ENCODE data around the gene WLS.
"Not testable (repeated sequence)": the region's sequence is repeated elsewhere in the genome, so short reads cannot be mapped to it uniquely, and the experiment has no call there.

The WLS gene

GRCh38 chr1:68232289-68233148 is at the start of gene WLS:
Gene WLS, minus strand, starts transcription at chr1:68232523. Its CDS starts 224 bp downstream, at chr1:68232299.
- no peak for DNase-seq

GRCh38 chr1:68280286-68280685 is 48.0 kb upstream of the WLS start:
- no peak for DNase-seq

- no peak for DNase-seq
Observed at GRCh38 chr1:68279846-68280245, 47.5 kb upstream of the WLS start.

- DNase-seq, result no peak
Observed at GRCh38 chr1:68278221-68278620, 45.9 kb upstream of the WLS start.

- no peak for DNase-seq
Observed at GRCh38 chr1:68276448-68276847, 44.1 kb upstream of the WLS start.

- DNase-seq, result no peak
Observed at GRCh38 chr1:68273530-68273929, 41.2 kb upstream of the WLS start.

GRCh38 chr1:68271596-68271995 is 39.3 kb upstream of the WLS start:
- DNase-seq, result no peak

- no peak for DNase-seq
Observed at GRCh38 chr1:68270951-68271350, 38.6 kb upstream of the WLS start.

- DNase-seq, result no peak
Observed at GRCh38 chr1:68269637-68270430, 37.5 kb upstream of the WLS start.

GRCh38 chr1:68268896-68269483 is 36.7 kb upstream of the WLS start:
- DNase-seq, result no peak

- not testable (repeated sequence) for DNase-seq
Observed at GRCh38 chr1:68256824-68257223, 24.5 kb upstream of the WLS start.

GRCh38 chr1:68255301-68255700 is 23.0 kb upstream of the WLS start:
- DNase-seq, result no peak

GRCh38 chr1:68254667-68255226 is 22.4 kb upstream of the WLS start:
- no peak for DNase-seq

GRCh38 chr1:68237040-68237439 is 4.7 kb upstream of the WLS start:
- no peak for DNase-seq

- DNase-seq, result no peak
Observed at GRCh38 chr1:68234094-68234493, 1.8 kb upstream of the WLS start.

- no peak for DNase-seq
Observed at GRCh38 chr1:68233202-68233601, 879 bp upstream of the WLS start.

GRCh38 chr1:68231627-68232288 is 565 bp downstream of the WLS start:
- DNase-seq, result no peak

- DNase-seq, result no peak
Observed at GRCh38 chr1:68230901-68231626, 1.3 kb downstream of the WLS start.

- no peak for DNase-seq
Observed at GRCh38 chr1:68230484-68230802, 1.9 kb downstream of the WLS start.

GRCh38 chr1:68229650-68230483 is 2.5 kb downstream of the WLS start:
- no peak for DNase-seq

- DNase-seq, result no peak
Observed at GRCh38 chr1:68228851-68229250, 3.5 kb downstream of the WLS start.

All from RPMI8226 (cell line).